GM18511 (cell line): ENCODE data around the gene PRSS38.
"Not testable (repeated sequence)": the region's sequence is repeated elsewhere in the genome, so short reads cannot be mapped to it uniquely, and the experiment has no call there.

Source experiments
- ATAC-seq: cut with Tn5 transposase; IDR thresholded peaks from one replicate; pipeline ENCODE4 v1.9.1; 2021; ENCODE audit warnings: mild to moderate bottlenecking, moderate library complexity; ENCODE audit not compliant: unreplicated experiment

The PRSS38 gene

DNA sequence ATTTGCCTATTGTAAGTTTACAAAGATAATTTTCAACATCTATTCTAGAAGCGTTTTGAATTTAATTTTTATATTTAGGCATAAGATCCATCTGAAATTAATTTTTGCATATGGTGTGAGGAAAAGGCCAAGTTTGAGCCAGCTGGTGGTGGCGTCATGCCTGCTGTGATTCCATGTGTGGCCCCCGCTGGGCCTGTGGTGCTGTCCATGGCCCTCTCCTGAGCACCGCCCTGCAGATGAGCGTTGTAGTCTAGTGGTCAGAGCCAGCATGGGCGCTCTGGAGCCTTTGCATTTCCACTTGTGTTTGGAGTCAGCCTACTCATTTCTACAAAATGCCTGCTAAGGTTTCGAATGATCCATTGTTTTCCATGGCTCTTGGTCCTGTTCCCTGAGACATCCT is 22.7 kb downstream of the PRSS38 start:
- ATAC-seq = no peak

- ATAC-seq = no peak
These were observed 25.6 kb downstream of the PRSS38 start for GRCh38 chr1:227841096-227841495.

DNA sequence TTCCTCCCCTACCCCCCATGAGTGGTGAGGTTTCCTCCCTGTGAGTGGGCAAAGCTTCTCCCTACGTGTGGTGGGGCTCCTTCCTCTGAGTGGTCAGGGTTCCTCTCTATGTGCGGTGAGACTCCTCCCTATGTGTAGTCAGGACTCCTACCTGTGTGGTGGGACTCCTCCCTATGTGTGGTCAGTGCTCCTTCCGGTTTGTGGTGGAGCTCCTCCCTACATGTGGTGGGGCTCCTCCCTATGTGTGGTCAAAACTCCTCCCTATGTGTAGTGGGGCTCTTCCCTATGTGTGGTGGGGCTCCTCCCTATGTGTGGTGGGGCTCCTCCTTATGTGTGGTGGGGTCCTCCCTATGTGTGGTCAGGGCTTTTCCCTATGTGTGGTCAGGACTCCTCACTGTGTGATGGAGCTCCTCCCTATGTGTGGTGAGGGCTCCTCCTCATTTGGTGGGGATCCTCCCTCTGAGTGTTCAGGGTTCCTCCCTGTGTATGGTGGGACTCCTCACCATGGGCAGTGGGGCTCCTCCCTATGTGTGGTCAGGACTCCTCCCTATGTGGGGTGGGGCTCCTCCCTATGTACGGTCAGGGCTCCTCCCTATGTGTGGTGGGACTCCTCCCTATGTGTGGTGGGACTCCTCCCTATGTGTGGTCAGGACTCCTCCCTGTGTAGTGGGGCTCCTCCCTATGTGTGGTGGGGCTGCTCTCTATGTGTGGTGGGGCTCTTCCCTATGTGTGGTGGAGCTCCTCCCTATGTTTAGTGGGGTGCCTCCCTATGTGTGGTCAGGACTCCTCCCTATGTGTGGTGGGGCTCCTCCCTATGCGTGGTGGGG is 29.1 kb downstream of the PRSS38 start:
- no peak for ATAC-seq

GRCh38 chr1:227845147-227845458 is 29.6 kb downstream of the PRSS38 start:
- no peak for ATAC-seq

GRCh38 chr1:227845519-227845918 is 30.0 kb downstream of the PRSS38 start:
- no peak for ATAC-seq

DNA sequence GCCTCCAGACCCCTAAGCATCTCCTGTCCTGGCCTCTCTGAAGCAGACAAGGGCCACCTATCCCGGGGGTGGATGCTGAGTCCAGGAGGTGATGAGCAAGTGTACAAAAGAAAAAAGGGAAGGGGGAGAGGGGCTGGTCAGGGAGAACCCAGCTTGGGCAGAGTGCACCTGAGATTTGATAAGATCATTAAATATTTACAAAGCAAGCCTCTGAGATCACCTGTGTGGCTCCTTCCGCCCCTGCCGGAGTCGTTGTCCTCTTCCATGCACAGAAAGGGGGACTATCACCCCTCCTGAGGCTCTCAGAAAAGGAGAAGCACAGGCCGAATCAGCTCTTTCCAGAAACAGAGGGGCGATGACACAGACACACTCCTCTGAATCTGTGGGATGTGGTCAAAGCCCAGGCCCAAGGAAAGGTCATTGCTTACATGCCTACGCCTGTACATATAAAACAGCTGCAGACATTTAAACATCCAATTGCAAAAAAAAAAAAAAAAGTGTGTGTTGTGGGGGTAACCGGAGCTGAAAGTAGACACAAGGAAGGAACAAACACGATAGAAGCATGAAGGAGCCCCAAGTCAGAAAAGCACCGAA is 30.9 kb downstream of the PRSS38 start:
- no peak for ATAC-seq

- not testable (repeated sequence) for ATAC-seq
These were observed 31.6 kb downstream of the PRSS38 start for GRCh38 chr1:227847046-227847445.

DNA sequence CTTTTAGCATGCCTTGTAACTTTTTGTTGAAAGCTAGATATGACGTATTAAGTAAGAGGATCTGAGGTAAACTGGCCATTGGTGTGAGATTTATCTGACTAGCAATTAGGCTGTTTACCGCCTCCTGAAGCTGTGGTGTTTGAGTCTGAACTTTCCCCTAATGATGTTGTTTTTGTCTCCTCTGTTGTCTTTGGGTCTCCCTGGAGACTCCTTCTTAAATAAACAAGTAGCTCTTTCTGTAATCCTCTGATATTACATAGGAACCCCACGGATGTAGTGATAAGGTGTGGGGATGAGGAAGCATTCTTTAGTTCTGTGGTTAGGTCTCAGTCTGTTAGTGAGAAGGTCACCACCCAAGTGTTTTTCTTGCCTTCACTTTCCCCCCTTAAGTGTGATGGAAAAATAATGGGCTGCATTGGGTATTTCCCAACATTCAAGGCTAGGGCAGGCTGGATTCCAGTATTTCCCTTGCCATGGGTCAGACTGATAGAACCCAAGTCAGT is 33.0 kb downstream of the PRSS38 start:
- ATAC-seq = no peak

DNA sequence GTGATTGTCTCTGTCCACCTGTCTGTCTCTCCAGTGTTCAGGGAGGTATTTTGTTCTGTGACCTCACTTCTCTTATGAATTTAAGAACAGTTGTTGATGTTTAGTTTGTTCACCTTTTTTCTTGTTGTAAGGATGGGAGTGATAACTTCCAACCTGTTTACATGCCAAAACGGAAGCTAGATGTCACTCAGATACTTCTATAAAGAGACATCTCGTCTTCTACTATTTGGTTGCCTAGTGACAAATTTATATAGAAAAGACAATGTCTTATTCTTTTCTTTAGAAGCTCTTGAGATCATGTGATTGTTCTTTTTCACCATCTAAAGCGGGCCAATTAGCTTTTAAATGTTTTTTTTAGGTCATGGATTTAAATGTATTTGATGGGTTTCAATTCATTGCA is 33.8 kb downstream of the PRSS38 start:
- no peak for ATAC-seq

GRCh38 chr1:227854189-227854588 is 38.7 kb downstream of the PRSS38 start:
- no peak for ATAC-seq

DNA sequence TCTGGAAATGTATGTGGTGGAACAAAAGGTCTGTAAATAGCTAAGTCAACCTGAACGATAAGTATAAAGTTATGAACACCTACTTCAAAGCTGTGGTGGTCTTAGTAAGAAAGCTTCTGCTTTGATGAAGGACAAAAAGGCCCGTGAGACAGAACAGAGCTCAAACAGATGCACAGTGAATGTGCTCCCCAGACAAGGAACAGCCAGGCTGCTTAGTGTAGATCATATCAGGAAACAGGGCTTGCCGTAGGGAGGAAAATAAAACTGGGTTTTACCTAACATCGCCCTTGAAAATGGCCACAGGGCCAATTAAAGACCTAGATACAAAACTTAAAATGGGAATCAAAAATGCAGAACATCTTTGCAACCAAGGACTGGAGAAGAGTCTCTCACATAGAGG is 40.2 kb downstream of the PRSS38 start:
- no peak for ATAC-seq

DNA sequence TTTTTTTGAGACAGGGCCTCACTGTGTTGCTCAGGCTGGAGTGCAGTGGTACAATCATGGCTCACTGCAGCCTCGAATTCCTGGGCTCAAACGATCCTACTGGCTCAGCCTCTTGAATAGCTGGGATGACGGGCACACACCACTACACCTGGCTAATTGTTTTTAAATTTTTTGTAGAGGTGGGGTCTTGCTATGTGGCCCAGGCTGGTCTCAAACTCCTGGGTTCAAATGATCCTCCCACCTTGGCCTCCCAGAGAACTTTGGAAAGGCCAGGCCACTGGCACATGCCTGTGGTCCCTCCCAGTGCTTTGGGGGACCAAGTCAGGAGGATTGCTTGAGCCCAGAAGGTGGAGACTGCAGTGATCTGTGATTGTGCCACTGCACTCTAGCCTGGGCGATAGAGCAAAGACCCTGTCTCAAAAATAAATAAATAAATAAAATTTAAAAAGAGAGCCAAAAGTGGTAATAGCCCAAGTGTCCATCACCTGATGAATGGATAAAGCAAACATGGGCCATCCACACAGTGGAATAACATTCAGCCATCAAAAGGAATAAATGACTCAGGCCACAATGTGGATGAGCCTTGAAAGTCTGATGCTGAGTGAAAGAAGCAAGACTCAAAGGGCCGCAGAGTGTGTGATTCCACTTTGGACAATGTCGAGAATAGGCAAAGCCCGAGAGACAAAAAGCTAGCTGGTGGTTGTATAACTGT is 40.8 kb downstream of the PRSS38 start:
- ATAC-seq = no peak

DNA sequence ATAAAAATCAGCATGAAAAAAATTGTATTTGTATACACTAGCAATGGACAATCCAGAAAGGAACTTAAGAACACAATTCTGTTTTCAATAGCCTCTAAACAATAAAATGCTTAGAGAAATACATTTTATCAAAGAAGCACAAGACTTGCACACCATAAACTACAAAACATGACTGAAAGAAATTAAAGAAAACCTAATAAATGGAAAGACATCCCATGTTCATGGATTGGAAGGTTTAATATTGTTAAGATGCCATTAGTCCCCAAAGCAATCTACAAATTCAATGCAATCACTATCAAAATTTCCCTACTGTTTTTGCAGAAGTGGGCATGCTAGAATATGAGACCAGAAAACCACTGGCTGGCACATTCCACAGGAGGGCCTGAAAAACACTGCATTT is 49.4 kb downstream of the PRSS38 start:
- ATAC-seq = no peak

- no peak for ATAC-seq
These were observed 53.9 kb downstream of the PRSS38 start for GRCh38 chr1:227869279-227869842.

DNA sequence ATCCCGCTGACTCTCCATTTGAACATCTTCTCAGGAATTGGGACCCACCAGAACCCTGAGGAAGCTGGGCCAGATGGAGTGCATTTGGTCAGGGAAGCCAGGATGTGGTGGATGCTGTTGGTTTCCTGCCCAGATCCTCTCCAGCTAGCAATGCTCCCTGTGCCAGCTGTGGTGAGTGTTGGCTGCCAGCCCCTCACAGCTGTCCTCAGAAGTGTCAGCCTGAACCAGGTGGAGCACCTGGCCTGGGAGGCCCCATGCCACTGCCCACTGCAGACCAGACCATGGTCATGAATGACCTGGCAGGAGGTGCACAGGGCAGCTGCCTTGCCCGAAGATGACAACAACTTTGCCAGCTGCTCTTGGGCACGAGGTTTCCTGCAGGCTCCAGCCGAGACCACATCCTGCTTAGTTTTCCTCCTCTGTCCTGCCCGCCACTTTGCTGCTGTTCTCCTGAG is 54.4 kb downstream of the PRSS38 start:
- ATAC-seq = no peak

DNA sequence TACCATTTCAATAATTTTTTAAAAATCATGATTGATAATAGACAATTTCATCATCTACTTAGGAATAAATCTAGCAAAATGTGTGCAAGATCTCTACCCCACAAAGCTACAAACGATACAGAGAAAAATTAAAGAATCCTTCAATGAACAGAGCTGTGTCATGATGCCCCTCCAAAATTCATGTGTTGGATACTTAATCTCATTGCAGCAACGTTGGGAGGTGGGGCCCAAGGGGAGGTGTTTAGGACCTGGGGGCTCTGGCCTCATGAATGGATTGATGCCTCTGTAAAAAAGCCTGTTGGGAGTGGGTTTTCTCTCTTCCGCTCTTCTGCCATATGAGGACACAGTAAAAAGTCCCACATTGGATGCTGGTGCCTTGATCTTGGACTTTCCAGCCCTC is 54.9 kb downstream of the PRSS38 start:
- no peak for ATAC-seq

GRCh38 chr1:227871892-227872291 is 56.4 kb downstream of the PRSS38 start:
- ATAC-seq = not testable (repeated sequence)

- not testable (repeated sequence) for ATAC-seq
These were observed 62.3 kb downstream of the PRSS38 start for GRCh38 chr1:227877810-227878209.

GRCh38 chr1:227880342-227880924 is 65.0 kb downstream of the PRSS38 start:
- ATAC-seq = no peak

- ATAC-seq = no peak
These were observed 67.6 kb downstream of the PRSS38 start for GRCh38 chr1:227883073-227883520.
